Choroid plexus epithelial cell (primary cell): ENCODE data around the gene PIP4K2B.

Source experiments
- DNase-seq: peaks from one replicate; pipeline ENCODE4 v3.0.0-alpha.2; 2010; ENCODE audit warnings: low read depth
- H3K4me3 ChIP-seq: 2 replicates; pipeline ENCODE4 v1.5.1; 2011; ENCODE audit warnings: low read depth, mild to moderate bottlenecking, control low read depth, low read length, moderate library complexity
- CTCF ChIP-seq: conservative IDR thresholded peaks from 2 replicates; pipeline ENCODE4 v1.5.1; 2011; ENCODE audit warnings: low read depth, mild to moderate bottlenecking, control low read depth, inconsistent platforms, low read length, moderate library complexity

PIP4K2B gene

GRCh38 chr17:38799501-38800236, at the start of gene PIP4K2B:
TSS of gene PIP4K2B (minus strand) at chr17:38799556. CDS start at chr17:38799424, 132 bp downstream.
- H3K4me3 ChIP-seq, result peak within 1 kb of the TSS; percentile 84
- peak; percentile 99 for DNase-seq
- TF ChIP-seq CTCF, result no peak

GRCh38 chr17:38848557-38848891, 49.2 kb upstream of the PIP4K2B start:
- no peak for TF ChIP-seq CTCF
- no peak overlapping the region for H3K4me3 ChIP-seq

GRCh38 chr17:38844261-38844757, 45.0 kb upstream of the PIP4K2B start:
- peak; percentile 20 for DNase-seq
- H3K4me3 ChIP-seq, result no peak overlapping the region
- no peak for TF ChIP-seq CTCF

More at GRCh38 chr17:38848557-38848891, 49.2 kb upstream of the PIP4K2B start:
- no peak for DNase-seq

GRCh38 chr17:38825762-38826247, 26.4 kb upstream of the PIP4K2B start:
- TF ChIP-seq CTCF, result no peak
- peak overlapping the region; percentile 95 for H3K4me3 ChIP-seq
- no peak for DNase-seq

- peak; percentile 98 for DNase-seq
- peak within 1 kb of the TSS; percentile 95 for H3K4me3 ChIP-seq
- TF ChIP-seq CTCF, result no peak
Observed at GRCh38 chr17:38824899-38825761, 25.8 kb upstream of the PIP4K2B start, which contains the start of gene CWC25. TSS of gene CWC25 (minus strand) at chr17:38825321. CDS start at chr17:38825183, 138 bp downstream.

- peak; percentile 59 for TF ChIP-seq CTCF
- peak; percentile 82 for DNase-seq
- H3K4me3 ChIP-seq, result no peak overlapping the region
Observed at GRCh38 chr17:38815576-38816193, 16.3 kb upstream of the PIP4K2B start.
